Measurements from ENCODE around the gene SPP1.

- TF ChIP-seq CTCF (conservative IDR thresholded peaks at IDR 0.05; ENCODE audit: low read depth, low read length) (no peak), EZH2 (IDR thresholded peaks at IDR 0.05; ENCODE audit: low read length, unreplicated experiment) (no peak), EZH2phosphoT487 (IDR thresholded peaks at IDR 0.05; ENCODE audit: borderline replicate concordance, low read length) (no peak)
Measured at GRCh38 chr4:88028946-88029345, 53.4 kb downstream of the SPP1 start.
